WTC11 (cell line): Measurements from ENCODE around the gene PAFAH1B2.

Experiments used
- ATF2 ChIP-seq: sonication (generic); formaldehyde crosslinking; IDR thresholded peaks from 2 replicates; pipeline ENCODE4 v1.8.1; 2022; ENCODE audit warnings: low read depth, missing genetic modification reagents, borderline replicate concordance
- CBFB ChIP-seq: sonication (generic); formaldehyde crosslinking; IDR thresholded peaks from 2 replicates; pipeline ENCODE4 v1.8.1; 2022; ENCODE audit warnings: mild to moderate bottlenecking, low read depth, missing genetic modification reagents
- CREM ChIP-seq: sonication (generic); formaldehyde crosslinking; IDR thresholded peaks from 2 replicates; pipeline ENCODE4 v1.8.1; 2022; ENCODE audit warnings: mild to moderate bottlenecking, missing genetic modification reagents, moderate library complexity
- CTCF ChIP-seq: fragments of 200-600 bp; IDR thresholded peaks from 2 replicates; pipeline ENCODE4 v1.8.0; 2022; ENCODE audit warnings: antibody characterized with exemption
- E2F1 ChIP-seq: sonication (generic); formaldehyde crosslinking; IDR thresholded peaks from 2 replicates; pipeline ENCODE4 v1.8.0; 2022; ENCODE audit warnings: mild to moderate bottlenecking, missing genetic modification reagents
- E2F4 ChIP-seq: sonication (generic); formaldehyde crosslinking; IDR thresholded peaks from 2 replicates; pipeline ENCODE4 v1.8.1; 2022; ENCODE audit warnings: low read depth, mild to moderate bottlenecking, moderate library complexity, missing genetic modification reagents, borderline replicate concordance
- EMX1 ChIP-seq: fragments of 250-450 bp; sonication (Bioruptor Pico); IDR thresholded peaks from 2 replicates; pipeline ENCODE4 v1.8.0; 2021; ENCODE audit warnings: mild to moderate bottlenecking
- ETV6 ChIP-seq: sonication (generic); formaldehyde crosslinking; IDR thresholded peaks from 2 replicates; pipeline ENCODE4 v1.8.1; 2022; ENCODE audit warnings: mild to moderate bottlenecking, missing genetic modification reagents
- FOXP1 ChIP-seq: sonication (generic); formaldehyde crosslinking; IDR thresholded peaks from 2 replicates; pipeline ENCODE4 v1.8.0; 2022; ENCODE audit warnings: missing genetic modification reagents, mild to moderate bottlenecking, moderate library complexity, borderline replicate concordance
- KAT7 ChIP-seq: sonication (generic); formaldehyde crosslinking; IDR thresholded peaks from 2 replicates; pipeline ENCODE4 v1.8.1; 2023; ENCODE audit warnings: missing genetic modification reagents, mild to moderate bottlenecking, borderline replicate concordance
- MAX ChIP-seq: sonication (generic); formaldehyde crosslinking; IDR thresholded peaks from 2 replicates; pipeline ENCODE4 v1.8.0; 2022; ENCODE audit warnings: mild to moderate bottlenecking, missing genetic modification reagents
- NR2C2 ChIP-seq: sonication (generic); formaldehyde crosslinking; IDR thresholded peaks from 2 replicates; pipeline ENCODE4 v1.8.0; 2022; ENCODE audit warnings: mild to moderate bottlenecking, missing genetic modification reagents
- SP1 ChIP-seq: sonication (generic); formaldehyde crosslinking; conservative IDR thresholded peaks from 2 replicates; pipeline ENCODE4 v1.8.1; 2022; ENCODE audit warnings: missing genetic modification reagents

- TF ChIP-seq CTCF (no peak), ETV6 (CRISPR knock-in tag) (no peak), CREM (no peak), SP1 (CRISPR knock-in tag) (no peak), ATF2 (CRISPR knock-in tag) (no peak), NR2C2 (no peak), EMX1 (CRISPR knock-in tag) (no peak), E2F1 (CRISPR knock-in tag) (no peak), KAT7 (no peak), MAX (CRISPR knock-in tag) (no peak), FOXP1 (CRISPR knock-in tag) (no peak), E2F4 (CRISPR knock-in tag) (no peak), CBFB (CRISPR knock-in tag) (no peak)
These were observed 31.0 kb downstream of the PAFAH1B2 start for GRCh38 chr11:117175104-117175503.
